NCI-H226 (cell line): Measurements from ENCODE around the gene B4GALT1.

Source experiments
- DNase-seq: peaks from one replicate; pipeline ENCODE4 v3.0.0-alpha.2; 2015

B4GALT1 gene

GRCh38 chr9:33139421-33140228 is 27.5 kb downstream of the B4GALT1 start:
- DNase-seq, result no peak

GRCh38 chr9:33138768-33139167 is 28.4 kb downstream of the B4GALT1 start:
- DNase-seq, result no peak

- no peak for DNase-seq
Measured at GRCh38 chr9:33137781-33138264, 29.3 kb downstream of the B4GALT1 start.

GRCh38 chr9:33136721-33137670 is 30.1 kb downstream of the B4GALT1 start:
- DNase-seq, result no peak

- DNase-seq, result no peak
Measured at GRCh38 chr9:33135470-33135958, 31.6 kb downstream of the B4GALT1 start.

GRCh38 chr9:33135031-33135461 is 32.1 kb downstream of the B4GALT1 start:
- no peak for DNase-seq

- DNase-seq, result no peak
Measured at GRCh38 chr9:33133186-33133585, 34.0 kb downstream of the B4GALT1 start.

GRCh38 chr9:33131790-33132772 is 35.1 kb downstream of the B4GALT1 start:
- peak; percentile 52 for DNase-seq

GRCh38 chr9:33130961-33131789 is 36.0 kb downstream of the B4GALT1 start:
- no peak for DNase-seq

- peak; percentile 19 for DNase-seq
Measured at GRCh38 chr9:33129886-33130881, 37.0 kb downstream of the B4GALT1 start.

GRCh38 chr9:33129251-33129885 is 37.8 kb downstream of the B4GALT1 start:
- no peak for DNase-seq

- no peak for DNase-seq
Measured at GRCh38 chr9:33128570-33128969, 38.6 kb downstream of the B4GALT1 start.

GRCh38 chr9:33127881-33128280 is 39.3 kb downstream of the B4GALT1 start:
- DNase-seq, result no peak

GRCh38 chr9:33125871-33126823 is 41.0 kb downstream of the B4GALT1 start:
- peak; percentile 28 for DNase-seq

- no peak for DNase-seq
Measured at GRCh38 chr9:33125461-33125860, 41.7 kb downstream of the B4GALT1 start.

- DNase-seq, result no peak
Measured at GRCh38 chr9:33124751-33125381, 42.3 kb downstream of the B4GALT1 start.

- DNase-seq, result no peak
Measured at GRCh38 chr9:33124046-33124445, 43.1 kb downstream of the B4GALT1 start.
